C1 segment of cervical spinal cord (tissue), 14 donors: ENCODE results near the gene GSK3B.

Source experiments
- DNase-seq, 14 donors: peaks; one replicate each; lab custom pipeline; 2025; lab: John Stamatoyannopoulos, UW

GSK3B gene

DNA sequence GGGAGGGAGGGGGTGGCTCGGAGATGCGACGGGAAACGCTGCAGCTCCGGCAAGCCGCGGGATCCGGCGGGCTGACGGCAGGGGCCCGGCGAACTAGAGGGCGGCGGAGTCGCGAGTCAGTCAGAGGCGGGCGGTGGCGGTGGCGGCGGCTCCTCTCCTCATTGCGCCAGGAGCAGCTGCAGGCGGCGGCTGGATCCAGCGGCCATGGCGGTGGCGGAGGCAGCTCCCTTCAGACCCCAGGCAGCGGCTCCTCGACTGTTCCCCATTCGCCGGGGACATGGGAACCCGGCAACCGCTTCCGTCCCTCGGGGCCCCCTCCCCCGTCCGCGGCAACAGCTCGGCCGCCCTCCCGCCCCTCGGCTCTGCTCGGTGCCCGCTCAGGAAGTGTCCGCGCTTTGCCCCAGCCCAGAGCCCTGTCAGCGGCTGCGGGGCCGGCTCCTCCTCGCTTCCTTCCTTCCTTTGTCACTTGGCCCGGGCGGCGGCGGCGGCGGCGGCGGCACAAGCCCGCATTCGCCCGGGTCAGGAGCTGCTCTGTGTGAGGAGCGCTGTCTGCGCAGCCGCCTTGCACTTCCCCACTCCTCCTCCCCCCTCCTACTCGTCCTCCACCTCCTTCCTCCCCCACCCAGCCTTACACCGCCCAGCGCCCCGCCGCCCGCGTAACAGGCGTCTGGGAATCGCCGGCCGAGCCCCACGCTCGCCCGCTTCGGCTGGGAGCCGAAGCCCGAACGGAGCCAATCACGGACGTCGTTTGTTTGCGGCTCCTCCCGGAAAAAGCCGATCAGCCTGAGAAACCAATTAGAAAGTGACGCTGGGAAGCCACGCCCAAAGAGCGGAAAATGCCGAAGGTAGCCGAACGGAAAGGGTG is at the start of gene GSK3B:
TSS of gene GSK3B (minus strand) at position 537 of the 865 bp plus-strand sequence. CDS start 1,013 bp downstream, outside the sequence.
- peak in 13 of 14 donors; percentile 35 to 100 (median 90) for DNase-seq

DNA sequence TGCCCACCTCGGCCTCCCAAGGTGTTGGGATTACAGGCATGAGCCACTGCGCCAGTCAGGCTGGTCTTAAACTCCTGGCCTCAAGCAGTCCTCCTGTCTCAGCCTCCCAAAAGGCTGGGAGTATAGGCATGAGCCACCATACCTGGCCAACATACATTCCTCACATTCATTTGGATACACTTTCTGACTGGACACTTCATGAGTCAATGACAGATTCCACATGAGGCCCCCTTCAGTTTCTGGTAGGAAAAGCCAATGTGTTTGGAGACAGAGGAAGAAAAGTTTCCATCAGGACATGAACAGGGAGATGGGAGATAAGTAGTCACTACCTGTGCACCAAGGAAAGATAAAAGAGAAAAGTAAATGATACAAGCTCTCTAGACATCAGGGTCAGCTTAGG is 49.4 kb upstream of the GSK3B start:
- DNase-seq, result no peak

DNA sequence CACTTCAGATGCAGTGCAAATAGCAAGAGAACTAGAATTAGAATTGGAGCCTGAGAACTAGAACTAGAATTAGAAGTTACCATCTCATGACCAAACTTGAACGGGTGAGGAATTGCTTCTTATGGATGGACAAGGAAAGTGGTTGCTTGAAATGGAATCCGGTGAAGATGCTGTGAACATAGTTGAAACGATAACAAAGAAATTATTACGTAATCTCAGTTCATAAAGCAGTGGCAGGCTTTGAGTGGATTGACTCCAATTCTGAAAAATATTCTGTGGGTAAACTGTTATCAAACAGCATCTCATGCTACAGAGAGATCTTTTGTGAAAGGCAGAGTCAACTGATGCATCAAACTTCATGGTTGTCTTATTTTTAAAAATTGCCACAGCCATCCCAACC is 48.0 kb upstream of the GSK3B start:
- no peak for DNase-seq

DNA sequence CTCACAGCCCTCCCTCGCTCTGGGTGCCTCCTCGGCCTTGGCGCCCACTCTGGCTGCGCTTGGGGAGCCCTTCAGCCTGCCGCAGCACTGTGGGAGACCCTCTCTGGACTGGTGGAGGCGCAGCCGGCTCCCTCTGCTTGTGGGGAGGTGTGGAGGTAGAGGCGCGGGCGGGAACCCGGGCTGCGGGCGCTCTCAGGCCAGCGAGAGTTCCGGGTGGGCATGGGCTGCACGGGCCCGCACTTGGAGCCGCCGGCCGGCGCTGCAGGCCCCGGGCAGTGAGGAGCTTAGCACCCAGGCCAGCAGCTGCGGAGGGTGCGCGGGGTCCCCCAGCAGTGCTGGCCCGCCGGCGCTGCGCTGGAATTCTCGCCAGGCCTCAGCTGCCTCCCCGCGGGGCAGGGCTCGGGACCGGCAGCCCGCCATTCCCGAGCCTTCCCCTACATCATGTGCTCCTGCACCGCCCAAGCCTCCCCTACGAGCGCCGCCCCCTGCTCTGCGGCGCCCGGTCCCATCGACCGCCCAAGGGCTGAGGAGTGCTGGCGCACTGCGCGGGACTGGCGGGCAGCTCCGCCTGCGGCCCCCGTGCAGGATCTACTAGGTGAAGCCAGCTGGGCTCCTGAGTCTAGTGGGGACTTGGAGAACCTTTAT is 46.0 kb upstream of the GSK3B start:
- no peak for DNase-seq

DNA sequence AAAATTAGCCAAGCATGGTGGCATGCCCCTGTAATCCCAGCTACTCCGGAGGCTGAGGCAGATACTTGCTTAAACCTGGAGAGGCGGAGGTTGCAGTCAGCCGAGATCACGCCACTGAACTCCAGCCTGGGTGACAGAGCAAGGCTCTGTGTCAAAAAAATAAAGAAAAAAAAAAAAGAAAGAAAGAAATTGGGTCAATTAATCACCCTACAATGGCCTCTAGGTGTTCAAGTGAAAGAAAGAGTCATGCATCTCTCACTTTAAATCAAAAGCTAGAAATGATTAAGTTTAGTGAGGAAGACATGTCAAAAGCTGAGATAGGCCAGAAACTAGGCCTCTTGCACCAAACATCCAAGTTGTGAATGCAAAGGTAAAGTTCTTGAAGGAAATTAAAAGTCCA is 44.9 kb upstream of the GSK3B start:
- DNase-seq, result no peak

DNA sequence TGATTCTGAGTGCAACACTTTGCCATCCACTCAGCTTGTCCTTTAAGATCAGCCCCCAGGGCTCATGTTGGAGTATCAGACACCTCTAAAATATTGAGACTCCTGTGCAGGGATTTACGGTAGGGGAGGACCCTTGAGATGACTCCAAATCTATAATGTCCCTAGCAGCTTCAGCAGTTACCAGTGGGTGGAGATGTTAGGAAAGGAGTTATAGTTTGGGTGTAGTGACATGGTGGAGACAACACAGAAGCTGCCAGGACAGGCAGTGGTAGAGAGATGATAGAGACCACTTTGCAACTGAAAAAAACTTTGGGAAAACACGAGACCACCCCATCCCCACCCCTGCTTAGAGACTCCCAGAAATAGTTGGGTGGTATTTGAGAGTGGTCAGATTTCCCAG is 43.3 kb upstream of the GSK3B start:
- DNase-seq, result no peak

DNA sequence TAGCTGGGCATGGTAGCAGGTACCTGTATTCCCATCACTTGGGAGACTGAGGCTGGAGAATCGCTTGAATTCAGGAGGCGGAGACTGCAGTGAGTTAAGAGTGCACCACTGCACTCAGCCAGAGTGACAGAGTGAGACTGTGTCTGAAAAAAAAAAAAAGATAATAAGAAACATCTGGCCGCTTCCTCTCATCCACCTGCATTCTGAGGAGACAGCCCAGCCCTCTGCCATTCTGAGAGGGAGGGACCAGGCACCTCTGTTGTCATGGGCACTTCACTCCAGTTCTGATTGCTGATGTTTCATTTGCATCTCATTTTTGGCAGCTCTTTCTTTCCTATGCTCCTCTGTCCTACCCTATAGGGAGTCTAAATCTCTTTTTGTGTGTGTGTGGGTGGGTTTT is 36.4 kb upstream of the GSK3B start:
- no peak for DNase-seq

DNA sequence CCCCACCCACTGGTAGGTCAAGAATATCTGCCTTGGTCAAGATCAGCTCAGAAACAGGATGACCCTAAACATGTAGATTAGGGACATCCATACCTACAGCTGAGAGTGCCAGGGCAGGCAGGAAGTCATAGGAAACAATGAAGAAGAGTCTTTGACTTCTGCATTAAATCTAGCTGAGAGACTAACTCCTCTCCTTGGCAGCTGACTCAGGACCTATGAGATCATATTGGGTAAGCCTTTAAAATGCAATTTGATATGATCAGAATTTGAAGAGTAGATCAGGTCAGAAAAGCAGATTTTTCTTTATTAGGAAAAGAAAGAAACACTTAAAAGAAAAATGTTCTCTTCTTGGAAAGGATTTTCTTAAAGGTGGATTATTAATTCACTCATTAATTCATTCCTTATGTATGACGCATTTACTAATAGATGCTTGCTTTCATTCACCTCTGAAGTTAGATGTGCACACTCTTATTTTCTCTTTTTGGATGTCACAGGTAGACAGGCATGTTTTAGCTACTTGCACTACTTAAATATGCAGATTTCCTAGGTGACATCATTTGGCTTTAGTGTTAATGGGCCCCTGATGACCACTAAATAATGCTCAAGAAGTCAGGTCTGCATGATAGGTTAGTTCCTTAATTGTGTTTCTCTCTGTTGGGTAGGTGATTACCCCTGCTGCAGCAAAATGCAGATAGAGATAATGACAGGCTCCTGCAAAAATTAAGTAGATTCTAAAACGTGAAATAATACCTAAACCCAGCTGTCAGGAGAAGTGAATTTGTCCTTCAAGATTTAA is 35.7 kb upstream of the GSK3B start:
- DNase-seq, result no peak

DNA sequence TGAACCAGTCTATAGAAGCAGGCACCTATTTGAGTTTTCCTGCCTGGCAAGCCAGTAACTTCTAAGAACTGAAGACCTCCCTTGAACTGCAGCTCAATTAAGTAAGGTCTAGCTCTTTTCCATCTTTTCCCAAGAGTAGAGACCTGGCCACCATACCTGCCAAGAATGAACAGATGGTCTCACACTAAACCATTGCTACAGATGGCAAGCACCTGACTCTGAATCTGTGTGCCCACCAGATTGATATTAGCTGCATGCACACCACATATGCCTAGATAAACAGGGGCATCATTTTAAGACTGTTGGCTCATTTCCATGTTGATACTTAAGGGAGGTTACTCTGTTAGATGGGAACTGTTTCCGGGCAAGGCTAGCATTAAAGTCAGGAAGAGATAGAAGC is 34.8 kb upstream of the GSK3B start:
- DNase-seq, result peak in 2 of 14 donors; percentile 11 to 85

DNA sequence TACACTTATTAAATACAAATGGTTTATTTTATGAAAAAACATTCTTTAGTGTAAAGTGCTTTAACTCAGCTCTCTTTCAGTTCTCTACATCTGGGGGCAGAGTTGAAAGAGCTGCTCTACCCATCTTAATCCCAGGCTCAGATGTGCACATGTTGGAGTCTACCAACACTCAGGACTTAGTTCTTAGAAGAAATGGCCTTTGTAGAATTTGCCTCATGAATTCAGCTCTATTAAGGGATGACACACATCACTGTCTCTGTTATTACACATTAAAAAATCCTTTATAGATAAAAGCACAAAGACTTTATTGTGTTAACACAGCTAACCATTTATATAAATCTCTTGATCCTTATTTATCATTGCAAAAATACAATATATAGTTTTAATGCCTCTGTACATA is 31.7 kb upstream of the GSK3B start:
- no peak for DNase-seq

DNA sequence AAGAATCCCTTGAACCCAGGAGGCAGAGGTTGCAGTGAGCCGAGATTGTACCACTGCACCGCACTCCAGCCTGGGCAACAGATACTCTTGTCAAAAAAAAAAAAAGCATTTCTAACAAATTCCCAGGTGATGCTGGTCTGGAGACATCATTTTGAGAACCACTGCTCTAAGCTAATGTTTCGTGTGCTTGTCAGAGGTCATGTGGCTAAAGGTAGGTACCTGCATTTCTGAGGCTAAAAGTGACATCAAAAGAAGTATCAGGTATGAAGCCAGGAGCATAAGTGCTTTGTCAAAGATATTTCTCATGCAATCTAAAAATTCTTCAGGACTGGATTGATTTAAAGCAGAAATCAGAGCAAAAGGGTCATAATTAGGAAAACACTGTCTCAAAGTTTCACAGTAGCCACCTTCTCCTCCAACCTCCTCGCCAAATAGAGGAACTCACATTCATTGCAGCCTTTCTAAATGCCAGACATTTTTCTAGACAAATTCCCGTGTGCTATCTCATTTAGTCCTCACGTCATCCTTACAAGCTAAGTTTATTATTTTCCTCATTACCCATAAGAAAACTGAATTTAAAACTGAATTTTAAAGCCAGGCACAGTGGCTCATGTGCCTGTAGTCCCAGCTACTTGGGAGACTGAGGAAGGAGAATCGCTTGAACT is 25.7 kb upstream of the GSK3B start:
- DNase-seq, result no peak

DNA sequence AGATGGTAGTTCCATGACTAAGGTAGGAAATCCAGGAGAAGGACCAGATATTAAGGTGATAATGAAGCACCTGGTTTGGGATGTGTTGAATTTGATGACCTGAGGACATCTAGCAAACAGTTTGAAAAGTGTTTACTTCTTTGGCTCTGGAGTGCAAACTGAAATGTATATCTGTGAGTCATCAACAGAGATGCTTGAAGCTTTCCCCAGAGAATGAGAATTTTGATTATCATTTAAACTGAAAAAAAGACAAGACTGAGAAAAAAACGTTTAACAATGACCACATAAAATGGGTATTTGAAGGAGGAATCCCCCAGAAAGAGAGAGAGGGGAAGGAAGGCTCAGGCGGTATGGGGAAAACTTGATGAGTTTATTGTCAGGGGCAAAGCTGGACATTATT is 20.7 kb upstream of the GSK3B start:
- no peak for DNase-seq

DNA sequence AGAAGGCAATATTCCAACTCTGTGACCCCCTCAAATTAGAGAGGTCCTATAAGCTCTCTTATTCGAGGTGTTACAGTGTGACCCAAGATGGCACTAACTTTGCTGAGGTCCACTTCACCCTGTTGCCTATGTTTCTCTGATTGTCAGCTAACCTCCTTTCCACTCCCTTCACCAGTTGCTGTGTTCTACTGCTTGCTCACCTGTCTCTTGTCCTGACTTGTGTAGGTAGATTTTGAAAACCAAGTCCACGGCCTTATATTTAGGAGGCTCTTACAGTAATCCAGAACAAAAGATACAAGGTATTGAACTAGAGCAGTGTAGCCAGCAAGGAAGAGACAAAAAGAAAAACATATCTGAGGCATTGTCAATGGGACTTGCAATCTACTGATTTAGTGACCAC is 20.1 kb upstream of the GSK3B start:
- DNase-seq, result no peak

DNA sequence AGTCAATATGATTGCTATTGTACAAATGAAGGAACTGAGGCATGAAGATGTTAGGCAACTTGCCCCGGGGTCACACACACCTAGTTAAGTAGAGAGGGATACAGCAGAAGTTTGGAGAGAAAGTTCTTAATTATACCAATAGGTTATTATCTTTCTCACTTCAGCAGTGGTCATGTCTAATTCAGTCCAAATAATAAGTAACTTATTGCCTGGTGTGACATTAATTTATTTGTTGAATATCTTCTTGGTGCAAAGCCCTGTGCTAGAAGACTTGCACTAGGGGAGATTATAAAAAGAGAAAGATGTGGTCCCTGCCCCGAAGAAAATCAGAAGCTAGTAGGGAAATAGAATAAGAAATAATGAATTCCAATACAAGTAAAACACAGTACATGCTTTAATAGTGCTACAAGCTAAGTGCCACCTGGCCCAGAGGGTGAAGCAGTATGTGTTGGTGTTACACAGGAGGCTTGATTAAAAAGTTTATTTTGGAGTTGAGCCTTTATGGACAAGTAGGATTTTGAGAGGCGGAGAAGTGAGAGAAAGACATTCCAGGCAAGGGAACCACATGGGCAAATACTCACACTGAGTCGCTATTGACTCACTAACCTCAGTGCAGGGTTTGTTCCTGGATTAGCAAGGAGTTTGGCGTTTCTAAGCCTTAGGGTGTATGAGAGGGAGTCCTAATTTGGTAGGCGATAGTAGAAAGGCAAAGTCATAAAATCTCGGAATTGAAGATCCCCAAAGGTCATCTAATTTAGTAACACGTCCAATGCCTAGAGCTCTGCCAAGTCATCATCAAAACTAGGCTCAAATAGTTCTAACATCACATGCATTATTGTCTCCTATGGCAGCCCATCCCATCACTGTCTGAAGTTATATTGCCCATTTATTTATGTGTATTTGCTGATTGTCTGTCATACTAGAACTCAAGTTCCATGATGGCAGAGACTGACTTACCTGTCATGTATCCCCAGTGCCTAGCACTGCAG is 19.2 kb upstream of the GSK3B start:
- DNase-seq, result no peak

DNA sequence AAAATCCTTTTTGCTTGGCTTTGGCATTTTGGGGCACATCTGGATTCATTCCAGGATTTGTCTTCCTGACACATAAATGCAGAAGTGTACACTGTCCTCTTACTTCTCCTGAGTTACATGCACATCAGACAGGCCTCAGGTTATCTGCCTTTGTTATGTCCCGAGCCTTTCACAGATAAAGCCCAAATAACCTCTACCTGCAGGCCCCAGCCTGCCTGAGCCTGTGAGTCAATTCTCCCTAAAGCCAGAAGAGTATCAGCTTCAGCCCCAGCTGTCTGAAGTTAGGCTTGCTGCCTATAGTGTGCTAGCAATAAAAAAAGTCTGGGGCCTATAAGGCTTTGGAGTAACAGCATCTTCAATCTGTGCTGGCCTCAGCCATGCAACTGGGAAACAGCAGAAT is 17.7 kb upstream of the GSK3B start:
- no peak for DNase-seq

DNA sequence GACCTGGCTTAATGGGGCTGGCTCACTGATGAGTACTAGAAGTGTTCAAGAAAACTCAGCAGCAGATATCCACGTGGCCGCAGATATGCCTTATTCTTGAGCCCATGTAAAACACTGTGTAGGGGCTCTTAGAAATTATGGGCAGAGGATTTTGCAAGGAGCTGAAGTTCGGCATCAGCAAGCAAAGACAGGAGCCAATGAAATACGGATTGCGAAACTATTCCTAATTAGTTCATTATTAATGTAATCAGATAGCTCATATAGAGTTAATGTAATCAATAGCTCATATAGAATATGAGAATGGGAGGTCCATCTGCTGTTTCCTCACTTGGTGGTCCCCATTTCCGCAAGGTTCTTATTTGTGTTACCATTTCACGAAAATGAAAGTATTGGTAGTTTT is 9.0 kb upstream of the GSK3B start:
- DNase-seq, result no peak

DNA sequence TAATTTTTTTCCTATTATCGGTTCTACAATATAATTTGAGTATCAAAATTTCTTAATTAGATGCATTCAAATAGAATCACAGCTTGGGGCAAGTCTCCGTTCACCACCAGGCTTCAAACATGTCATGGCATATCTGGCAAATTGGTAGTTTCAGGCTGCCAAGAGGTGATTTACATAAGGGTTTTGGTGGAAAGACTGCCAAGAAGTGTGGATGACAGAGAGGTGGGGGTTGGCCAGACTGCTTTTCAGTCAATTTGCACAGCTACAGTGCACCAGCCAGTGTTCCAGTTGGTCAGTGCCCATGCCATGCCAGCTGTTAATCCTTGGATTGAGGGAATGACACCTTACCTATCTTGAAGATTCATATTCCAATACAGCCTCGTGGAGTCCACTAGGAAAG is 8.4 kb upstream of the GSK3B start:
- peak in 6 of 14 donors; percentile 4 to 79 (median 8) for DNase-seq

DNA sequence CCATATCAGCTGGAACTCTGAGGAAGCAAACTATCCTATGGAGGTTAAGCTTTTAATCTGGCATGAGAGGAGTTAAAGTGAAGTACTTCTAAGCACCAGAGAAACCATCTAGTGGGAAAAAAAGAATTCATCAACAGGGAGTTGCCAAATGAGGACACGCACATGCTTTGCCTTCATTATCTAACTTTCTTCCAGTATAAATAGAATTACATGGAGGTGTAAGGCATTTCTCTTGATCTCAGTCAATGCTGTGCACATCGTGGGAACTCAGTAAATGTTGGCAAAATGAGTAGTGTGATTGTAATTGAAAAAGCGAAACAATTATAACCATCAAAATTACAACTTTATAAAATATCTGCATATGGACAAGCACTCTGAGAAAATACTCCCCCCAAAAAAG is 8.0 kb upstream of the GSK3B start:
- no peak for DNase-seq

DNA sequence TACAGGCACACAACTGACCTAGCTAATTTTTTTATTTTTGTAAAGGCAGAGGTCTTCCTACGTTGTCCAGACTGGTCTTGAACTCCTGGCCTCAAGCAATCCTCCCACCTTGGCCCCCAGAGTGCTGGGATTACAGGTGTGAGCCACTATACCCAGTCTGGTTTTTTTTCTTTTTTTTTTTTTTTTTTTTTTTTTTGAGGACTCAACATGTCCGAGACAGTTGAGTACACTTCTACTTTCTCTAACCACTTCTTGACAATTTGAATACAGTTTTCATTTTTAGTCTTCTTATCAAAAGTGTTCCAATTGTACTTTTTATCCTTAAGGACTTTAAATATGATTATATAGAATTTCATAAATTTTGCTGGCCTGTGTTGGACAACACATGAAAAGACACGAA is 7.4 kb upstream of the GSK3B start:
- DNase-seq, result no peak

DNA sequence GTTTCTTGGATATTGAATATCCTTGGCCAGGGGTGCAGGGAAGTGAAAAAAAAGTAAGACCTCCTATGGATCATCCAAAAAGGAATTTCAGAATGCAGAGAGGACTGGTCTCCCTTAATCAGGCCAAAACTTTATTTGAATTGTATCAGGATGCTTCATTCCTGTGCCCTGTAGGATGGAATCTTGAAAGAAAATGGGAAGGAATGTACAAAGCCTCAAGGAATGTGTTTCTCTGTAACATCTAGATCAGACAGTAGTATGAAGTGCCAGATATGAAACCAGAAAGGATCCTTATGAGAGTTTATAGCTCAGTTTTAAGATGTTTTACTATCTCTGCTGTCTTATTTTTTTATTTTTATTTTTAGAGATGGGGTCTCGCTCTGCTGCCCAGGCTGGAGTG is 6.5 kb upstream of the GSK3B start:
- DNase-seq, result no peak

DNA sequence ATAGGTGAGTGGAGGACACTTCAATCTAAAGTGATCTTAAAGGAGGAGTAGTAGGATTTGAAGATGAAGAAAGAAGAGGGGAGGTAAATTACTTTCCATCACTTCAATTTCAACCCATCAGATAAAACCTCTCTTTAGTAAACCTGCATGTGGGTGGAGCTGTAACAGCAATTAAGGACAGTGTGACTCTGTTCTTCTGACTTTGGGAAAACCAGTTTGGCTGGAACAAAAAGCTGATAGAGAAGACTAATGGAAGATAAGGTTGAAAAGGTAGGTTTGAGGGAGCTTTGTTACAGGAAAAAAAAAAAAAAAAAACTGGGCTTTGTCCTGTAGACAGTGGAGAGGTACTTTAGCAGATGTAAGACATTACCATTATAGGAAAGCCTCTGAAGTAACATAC is 4.5 kb upstream of the GSK3B start:
- DNase-seq, result no peak
